Activated T-helper 17 cell treated with anti-CD3 and anti-CD28 coated beads, Interleukin-2, amount 50 U/mL, for 72 hours (primary cell): Measurements from ENCODE around the gene SWI5. TPM values are rescaled to one million over a fixed set of nuclear protein-coding genes. Genes with fewer than 3 reads are reported as not detected.

Experiments
- ATAC-seq: fragments of 150-1000 bp; cut with Tn5 transposase; replicated peaks from 2 replicates; pipeline ENCODE4 v1.10.0; 2021; ENCODE audit warnings: mild to moderate bottlenecking, moderate library complexity
- H3K27ac Mint-ChIP-seq: one replicate; pipeline ENCODE4 v1.8.0; 2022; ENCODE audit warnings: mixed read lengths
- H3K27me3 Mint-ChIP-seq: one replicate; pipeline ENCODE4 v1.8.0; 2022; ENCODE audit warnings: mixed read lengths
- H3K36me3 Mint-ChIP-seq: one replicate; pipeline ENCODE4 v1.8.0; 2022; ENCODE audit warnings: low read depth, mild to moderate bottlenecking, mixed read lengths
- H3K4me1 Mint-ChIP-seq: one replicate; pipeline ENCODE4 v1.8.0; 2022; ENCODE audit warnings: mixed read lengths
- H3K4me3 Mint-ChIP-seq: one replicate; pipeline ENCODE4 v1.8.0; 2022; ENCODE audit warnings: mild to moderate bottlenecking, mixed read lengths
- H3K9me3 Mint-ChIP-seq: one replicate; pipeline ENCODE4 v1.8.0; 2022; ENCODE audit warnings: mixed read lengths
- total RNA-seq, 2 donors: library from RNA; stranded (reverse); gene quantifications; one replicate each; pipeline ENCODE4 v1.2.3, GENCODE V29; 2022

The SWI5 gene
- total RNA-seq, 2 donors from 2014 or later: 12.1 to 14.9 TPM

GRCh38 chr9:128247226-128247803 is 28.8 kb upstream of the SWI5 start:
- Mint-ChIP-seq H3K9me3 (no peaks in the 10 kb centered on the region), H3K4me3 (no peak overlapping the region), H3K36me3 (no peaks in the 10 kb centered on the region), H3K4me1 (peaks cover 5% of the 10 kb centered on the region), H3K27ac (no peak overlapping the region), H3K27me3 (peaks cover 16% of the 10 kb centered on the region)
- ATAC-seq: no peak

GRCh38 chr9:128249558-128249907 is 26.5 kb upstream of the SWI5 start:
- no peaks in the 10 kb centered on the region for H3K9me3 Mint-ChIP-seq
- no peaks in the 10 kb centered on the region for H3K36me3 Mint-ChIP-seq
- no peak overlapping the region for H3K27ac Mint-ChIP-seq
- peaks cover 6% of the 10 kb centered on the region for H3K27me3 Mint-ChIP-seq
- ATAC-seq: no peak
- peak overlapping the region; percentile 77 for H3K4me3 Mint-ChIP-seq
- peaks cover 5% of the 10 kb centered on the region for H3K4me1 Mint-ChIP-seq

- H3K4me3 Mint-ChIP-seq: peak overlapping the region; percentile 77
- peaks cover 6% of the 10 kb centered on the region for H3K27me3 Mint-ChIP-seq
- ATAC-seq: peak; percentile 95
- peaks cover 5% of the 10 kb centered on the region for H3K4me1 Mint-ChIP-seq
- no peaks in the 10 kb centered on the region for H3K9me3 Mint-ChIP-seq
- no peaks in the 10 kb centered on the region for H3K36me3 Mint-ChIP-seq
- no peak overlapping the region for H3K27ac Mint-ChIP-seq
These were observed 25.9 kb upstream of the SWI5 start for GRCh38 chr9:128249908-128250838.

- peak; percentile 12 for ATAC-seq
- Mint-ChIP-seq H3K9me3 (no peaks in the 10 kb centered on the region), H3K27me3 (no peaks in the 10 kb centered on the region), H3K36me3 (peaks cover 4% of the 10 kb centered on the region), H3K4me3 (peak overlapping the region; percentile 78), H3K4me1 (peaks cover 5% of the 10 kb centered on the region), H3K27ac (no peak overlapping the region)
These were observed 25.0 kb upstream of the SWI5 start for GRCh38 chr9:128250839-128251731.

GRCh38 chr9:128251732-128252100 is 24.4 kb upstream of the SWI5 start:
- no peak for ATAC-seq
- Mint-ChIP-seq H3K9me3 (no peaks in the 10 kb centered on the region), H3K27me3 (no peaks in the 10 kb centered on the region), H3K36me3 (peaks cover 10% of the 10 kb centered on the region), H3K27ac (no peak overlapping the region), H3K4me1 (peaks cover 5% of the 10 kb centered on the region), H3K4me3 (peak overlapping the region; percentile 78)

- H3K4me1 Mint-ChIP-seq: peaks cover 5% of the 10 kb centered on the region
- H3K27ac Mint-ChIP-seq: no peak overlapping the region
- no peaks in the 10 kb centered on the region for H3K9me3 Mint-ChIP-seq
- H3K36me3 Mint-ChIP-seq: peaks cover 18% of the 10 kb centered on the region
- H3K27me3 Mint-ChIP-seq: no peaks in the 10 kb centered on the region
- no peak for ATAC-seq
- H3K4me3 Mint-ChIP-seq: no peak overlapping the region
These were observed 23.5 kb upstream of the SWI5 start for GRCh38 chr9:128252317-128253139.

GRCh38 chr9:128253140-128253990 is 22.7 kb upstream of the SWI5 start:
- no peak for ATAC-seq
- no peaks in the 10 kb centered on the region for H3K9me3 Mint-ChIP-seq
- no peak overlapping the region for H3K4me3 Mint-ChIP-seq
- H3K36me3 Mint-ChIP-seq: peaks cover 26% of the 10 kb centered on the region
- H3K4me1 Mint-ChIP-seq: peaks cover 5% of the 10 kb centered on the region
- no peaks in the 10 kb centered on the region for H3K27me3 Mint-ChIP-seq
- no peak overlapping the region for H3K27ac Mint-ChIP-seq

GRCh38 chr9:128253991-128254346 is 22.1 kb upstream of the SWI5 start:
- Mint-ChIP-seq H3K4me3 (no peak overlapping the region), H3K27ac (no peak overlapping the region), H3K27me3 (no peaks in the 10 kb centered on the region), H3K4me1 (peaks cover 5% of the 10 kb centered on the region), H3K9me3 (no peaks in the 10 kb centered on the region), H3K36me3 (peaks cover 32% of the 10 kb centered on the region)
- ATAC-seq: no peak

GRCh38 chr9:128254362-128254761 is 21.7 kb upstream of the SWI5 start:
- Mint-ChIP-seq H3K4me3 (no peak overlapping the region), H3K9me3 (no peaks in the 10 kb centered on the region)

GRCh38 chr9:128254855-128255759 is 21.0 kb upstream of the SWI5 start:
- Mint-ChIP-seq H3K36me3 (peaks cover 41% of the 10 kb centered on the region), H3K9me3 (no peaks in the 10 kb centered on the region), H3K4me3 (no peak overlapping the region), H3K27me3 (no peaks in the 10 kb centered on the region), H3K27ac (no peak overlapping the region), H3K4me1 (peaks cover 5% of the 10 kb centered on the region)
- ATAC-seq: no peak

More at GRCh38 chr9:128254362-128254761, 21.7 kb upstream of the SWI5 start:
- H3K27ac Mint-ChIP-seq: no peak overlapping the region
- H3K36me3 Mint-ChIP-seq: peaks cover 36% of the 10 kb centered on the region
- no peak for ATAC-seq
- no peaks in the 10 kb centered on the region for H3K27me3 Mint-ChIP-seq
- H3K4me1 Mint-ChIP-seq: peaks cover 5% of the 10 kb centered on the region

GRCh38 chr9:128257086-128257825 is 18.8 kb upstream of the SWI5 start:
- Mint-ChIP-seq H3K4me1 (no peaks in the 10 kb centered on the region), H3K4me3 (no peak overlapping the region), H3K36me3 (peaks cover 60% of the 10 kb centered on the region), H3K9me3 (no peaks in the 10 kb centered on the region), H3K27ac (no peak overlapping the region), H3K27me3 (no peaks in the 10 kb centered on the region)
- ATAC-seq: no peak

GRCh38 chr9:128257907-128258306 is 18.2 kb upstream of the SWI5 start:
- Mint-ChIP-seq H3K27ac (no peak overlapping the region), H3K4me1 (no peaks in the 10 kb centered on the region), H3K27me3 (no peaks in the 10 kb centered on the region), H3K36me3 (peaks cover 67% of the 10 kb centered on the region), H3K9me3 (no peaks in the 10 kb centered on the region), H3K4me3 (no peak overlapping the region)
- ATAC-seq: no peak
